Neural cell (in vitro differentiated cells): ENCODE results near the gene HPX. TPM values are rescaled to one million over a fixed set of nuclear protein-coding genes. Genes with fewer than 3 reads are reported as not detected.

Experiments used
- H2AFZ ChIP-seq: fragments of 200-600, 300-800 bp; sonication (generic), shearing (Covaris generic); 2 replicates; pipeline ENCODE4 v1.6.0; 2014; ENCODE audit warnings: low read depth, mild to moderate bottlenecking, antibody characterized with exemption, low read length, moderate library complexity
- H3F3A ChIP-seq: fragments of 200-600 bp; shearing (Covaris generic); 2 replicates; pipeline ENCODE4 v1.6.1; 2016; ENCODE audit warnings: mild to moderate bottlenecking, moderate library complexity, mixed read lengths, antibody characterized with exemption, low read length; ENCODE audit not compliant: insufficient read depth, poor library complexity, severe bottlenecking
- H3K27ac ChIP-seq: fragments of 200-600, 300-800 bp; sonication (generic), shearing (Covaris generic); 2 replicates; pipeline ENCODE4 v1.5.1; 2014; ENCODE audit warnings: mild to moderate bottlenecking, low read length, moderate library complexity
- H3K27me3 ChIP-seq: fragments of 300-800, 200-600 bp; sonication (generic), shearing (Covaris generic); 2 replicates; pipeline ENCODE4 v1.6.0; 2014; ENCODE audit warnings: mild to moderate bottlenecking, low read depth, low read length, moderate library complexity; ENCODE audit not compliant: insufficient read depth
- H3K36me3 ChIP-seq: fragments of 300-800, 200-600 bp; sonication (generic), shearing (Covaris generic); 2 replicates; pipeline ENCODE4 v1.5.1; 2014; ENCODE audit warnings: mild to moderate bottlenecking, antibody characterized with exemption, low read length, moderate library complexity; ENCODE audit not compliant: insufficient read depth
- H3K4me2 ChIP-seq: fragments of 300-800, 200-600 bp; sonication (generic), shearing (Covaris generic); 2 replicates; pipeline ENCODE4 v1.6.0; 2014; ENCODE audit warnings: mild to moderate bottlenecking, low read length
- H3K4me3 ChIP-seq: fragments of 300-800, 200-600 bp; sonication (generic), shearing (Covaris generic); 2 replicates; pipeline ENCODE4 v1.5.1; 2014; ENCODE audit warnings: mild to moderate bottlenecking, low read length, moderate library complexity
- H3K79me2 ChIP-seq: fragments of 200-600 bp; shearing (Covaris generic); replicated peaks from 2 replicates; pipeline ENCODE4 v1.6.0; 2014; ENCODE audit warnings: mild to moderate bottlenecking, low read length, moderate library complexity; ENCODE audit not compliant: insufficient read depth
- H3K9ac ChIP-seq: fragments of 300-800, 200-600 bp; sonication (generic), shearing (Covaris generic); 2 replicates; pipeline ENCODE4 v1.6.1; 2016; ENCODE audit warnings: mild to moderate bottlenecking, low read length, mixed read lengths
- H3K9me2 ChIP-seq: fragments of 200-600 bp; shearing (Covaris generic); 2 replicates; pipeline ENCODE4 v1.6.1; 2016; ENCODE audit warnings: mild to moderate bottlenecking, low read length, mixed read lengths; ENCODE audit not compliant: insufficient read depth
- H3K9me3 ChIP-seq: fragments of 200-600, 300-800 bp; sonication (generic), shearing (Covaris generic); 2 replicates; pipeline ENCODE4 v1.6.1; 2016; ENCODE audit warnings: mild to moderate bottlenecking, mixed run types, low read length, moderate library complexity, mixed read lengths
- H4K20me1 ChIP-seq: fragments of 200-600 bp; shearing (Covaris generic); 2 replicates; pipeline ENCODE4 v1.6.1; 2016; ENCODE audit warnings: mild to moderate bottlenecking, mixed run types; ENCODE audit not compliant: insufficient read depth
- EP300 ChIP-seq: fragments of 450-650 bp; conservative IDR thresholded peaks from 2 replicates; pipeline ENCODE4 v1.6.1; 2014; ENCODE audit warnings: antibody characterized with exemption, mild to moderate bottlenecking, moderate library complexity; ENCODE audit not compliant: poor library complexity, severe bottlenecking
- EZH2 ChIP-seq: fragments of 200-600, 300-800 bp; shearing (Covaris generic), sonication (generic); IDR thresholded peaks from 2 replicates; pipeline ENCODE4 v1.6.1; 2014; ENCODE audit warnings: antibody characterized with exemption, low read length, borderline replicate concordance, mild to moderate bottlenecking; ENCODE audit not compliant: insufficient read depth, poor library complexity, severe bottlenecking
- MXI1 ChIP-seq: fragments of 450-650 bp; conservative IDR thresholded peaks from 2 replicates; pipeline ENCODE4 v1.6.1; 2014; ENCODE audit warnings: antibody characterized with exemption, mild to moderate bottlenecking; ENCODE audit not compliant: poor library complexity, severe bottlenecking
- POLR2AphosphoS5 ChIP-seq: IDR thresholded peaks from 2 replicates; pipeline ENCODE4 v1.6.1; 2012
- RAD21 ChIP-seq: fragments of 450-650 bp; conservative IDR thresholded peaks from 2 replicates; pipeline ENCODE4 v1.6.1; 2014; ENCODE audit warnings: antibody characterized with exemption, mild to moderate bottlenecking, moderate library complexity
- SMC3 ChIP-seq: fragments of 450-650 bp; conservative IDR thresholded peaks from 2 replicates; pipeline ENCODE4 v1.6.1; 2014; ENCODE audit warnings: antibody characterized with exemption, mild to moderate bottlenecking, moderate library complexity; ENCODE audit not compliant: poor library complexity
- TAF1 ChIP-seq: IDR thresholded peaks from 2 replicates; pipeline ENCODE4 v1.6.1; 2012; ENCODE audit warnings: low read depth
- polyA plus RNA-seq: library from polyadenylated mRNA; depleted of rRNA; stranded (reverse); fragments of >200 nt; gene quantifications from 2 replicates; pipeline ENCODE4 v1.2.3, GENCODE V29; 2014
- TF ChIP-seq, protein P1 (sequence below): IDR thresholded peaks from 2 replicates; pipeline ENCODE4 v1.6.1; 2012; ENCODE audit warnings: borderline replicate concordance
- TF ChIP-seq, protein P2 (sequence below): fragments of 450-650 bp; IDR thresholded peaks from 2 replicates; pipeline ENCODE4 v1.5.1; 2014; ENCODE audit warnings: antibody characterized with exemption, mild to moderate bottlenecking, moderate library complexity; ENCODE audit not compliant: poor library complexity, severe bottlenecking

The HPX gene
- polyA plus RNA-seq, 1 donor from 2014 or later = 11.1 TPM

DNA sequence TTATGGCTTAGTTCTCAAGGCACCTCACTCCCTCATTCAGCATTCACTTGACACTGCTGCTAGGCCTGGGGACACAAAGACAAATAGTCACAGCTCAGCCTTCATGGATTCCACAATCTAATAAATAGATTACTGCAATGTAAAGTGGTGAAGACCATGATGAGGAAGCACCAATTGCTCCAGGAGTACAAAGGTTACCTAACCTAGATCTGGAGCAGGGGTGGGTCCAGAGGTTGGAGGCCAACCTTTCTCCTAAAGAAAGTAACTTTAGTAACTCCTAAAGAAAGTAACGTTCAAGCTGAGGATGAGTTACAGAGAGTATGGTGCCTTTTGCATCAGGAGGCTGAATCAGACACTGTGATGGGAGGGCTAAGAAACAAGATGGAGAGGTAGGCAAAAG is 28.8 kb upstream of the HPX start:
- no peak overlapping the region for H3K27ac ChIP-seq
- H3K9me3 ChIP-seq = no peaks in the 10 kb centered on the region
- no peaks in the 10 kb centered on the region for H4K20me1 ChIP-seq
- no peaks in the 10 kb centered on the region for H3K36me3 ChIP-seq
- TF ChIP-seq POLR2AphosphoS5 (no peak), MXI1 (no peak), SMC3 (no peak), TAF1 (no peak), EZH2 (no peak), RAD21 (no peak), EP300 (no peak)
- TF ChIP-seq, protein P1, sequence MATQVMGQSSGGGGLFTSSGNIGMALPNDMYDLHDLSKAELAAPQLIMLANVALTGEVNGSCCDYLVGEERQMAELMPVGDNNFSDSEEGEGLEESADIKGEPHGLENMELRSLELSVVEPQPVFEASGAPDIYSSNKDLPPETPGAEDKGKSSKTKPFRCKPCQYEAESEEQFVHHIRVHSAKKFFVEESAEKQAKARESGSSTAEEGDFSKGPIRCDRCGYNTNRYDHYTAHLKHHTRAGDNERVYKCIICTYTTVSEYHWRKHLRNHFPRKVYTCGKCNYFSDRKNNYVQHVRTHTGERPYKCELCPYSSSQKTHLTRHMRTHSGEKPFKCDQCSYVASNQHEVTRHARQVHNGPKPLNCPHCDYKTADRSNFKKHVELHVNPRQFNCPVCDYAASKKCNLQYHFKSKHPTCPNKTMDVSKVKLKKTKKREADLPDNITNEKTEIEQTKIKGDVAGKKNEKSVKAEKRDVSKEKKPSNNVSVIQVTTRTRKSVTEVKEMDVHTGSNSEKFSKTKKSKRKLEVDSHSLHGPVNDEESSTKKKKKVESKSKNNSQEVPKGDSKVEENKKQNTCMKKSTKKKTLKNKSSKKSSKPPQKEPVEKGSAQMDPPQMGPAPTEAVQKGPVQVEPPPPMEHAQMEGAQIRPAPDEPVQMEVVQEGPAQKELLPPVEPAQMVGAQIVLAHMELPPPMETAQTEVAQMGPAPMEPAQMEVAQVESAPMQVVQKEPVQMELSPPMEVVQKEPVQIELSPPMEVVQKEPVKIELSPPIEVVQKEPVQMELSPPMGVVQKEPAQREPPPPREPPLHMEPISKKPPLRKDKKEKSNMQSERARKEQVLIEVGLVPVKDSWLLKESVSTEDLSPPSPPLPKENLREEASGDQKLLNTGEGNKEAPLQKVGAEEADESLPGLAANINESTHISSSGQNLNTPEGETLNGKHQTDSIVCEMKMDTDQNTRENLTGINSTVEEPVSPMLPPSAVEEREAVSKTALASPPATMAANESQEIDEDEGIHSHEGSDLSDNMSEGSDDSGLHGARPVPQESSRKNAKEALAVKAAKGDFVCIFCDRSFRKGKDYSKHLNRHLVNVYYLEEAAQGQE = no peak
- TF ChIP-seq, protein P2, sequence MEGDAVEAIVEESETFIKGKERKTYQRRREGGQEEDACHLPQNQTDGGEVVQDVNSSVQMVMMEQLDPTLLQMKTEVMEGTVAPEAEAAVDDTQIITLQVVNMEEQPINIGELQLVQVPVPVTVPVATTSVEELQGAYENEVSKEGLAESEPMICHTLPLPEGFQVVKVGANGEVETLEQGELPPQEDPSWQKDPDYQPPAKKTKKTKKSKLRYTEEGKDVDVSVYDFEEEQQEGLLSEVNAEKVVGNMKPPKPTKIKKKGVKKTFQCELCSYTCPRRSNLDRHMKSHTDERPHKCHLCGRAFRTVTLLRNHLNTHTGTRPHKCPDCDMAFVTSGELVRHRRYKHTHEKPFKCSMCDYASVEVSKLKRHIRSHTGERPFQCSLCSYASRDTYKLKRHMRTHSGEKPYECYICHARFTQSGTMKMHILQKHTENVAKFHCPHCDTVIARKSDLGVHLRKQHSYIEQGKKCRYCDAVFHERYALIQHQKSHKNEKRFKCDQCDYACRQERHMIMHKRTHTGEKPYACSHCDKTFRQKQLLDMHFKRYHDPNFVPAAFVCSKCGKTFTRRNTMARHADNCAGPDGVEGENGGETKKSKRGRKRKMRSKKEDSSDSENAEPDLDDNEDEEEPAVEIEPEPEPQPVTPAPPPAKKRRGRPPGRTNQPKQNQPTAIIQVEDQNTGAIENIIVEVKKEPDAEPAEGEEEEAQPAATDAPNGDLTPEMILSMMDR = no peak
- H3F3A ChIP-seq = no peaks in the 10 kb centered on the region
- H3K9ac ChIP-seq = no peak overlapping the region
- no peaks in the 10 kb centered on the region for H3K27me3 ChIP-seq
- no peak overlapping the region for H2AFZ ChIP-seq
- no peaks in the 10 kb centered on the region for H3K9me2 ChIP-seq
- H3K4me3 ChIP-seq = no peak overlapping the region
- H3K79me2 ChIP-seq = peaks cover 8% of the 10 kb centered on the region
- H3K4me2 ChIP-seq = no peak overlapping the region

DNA sequence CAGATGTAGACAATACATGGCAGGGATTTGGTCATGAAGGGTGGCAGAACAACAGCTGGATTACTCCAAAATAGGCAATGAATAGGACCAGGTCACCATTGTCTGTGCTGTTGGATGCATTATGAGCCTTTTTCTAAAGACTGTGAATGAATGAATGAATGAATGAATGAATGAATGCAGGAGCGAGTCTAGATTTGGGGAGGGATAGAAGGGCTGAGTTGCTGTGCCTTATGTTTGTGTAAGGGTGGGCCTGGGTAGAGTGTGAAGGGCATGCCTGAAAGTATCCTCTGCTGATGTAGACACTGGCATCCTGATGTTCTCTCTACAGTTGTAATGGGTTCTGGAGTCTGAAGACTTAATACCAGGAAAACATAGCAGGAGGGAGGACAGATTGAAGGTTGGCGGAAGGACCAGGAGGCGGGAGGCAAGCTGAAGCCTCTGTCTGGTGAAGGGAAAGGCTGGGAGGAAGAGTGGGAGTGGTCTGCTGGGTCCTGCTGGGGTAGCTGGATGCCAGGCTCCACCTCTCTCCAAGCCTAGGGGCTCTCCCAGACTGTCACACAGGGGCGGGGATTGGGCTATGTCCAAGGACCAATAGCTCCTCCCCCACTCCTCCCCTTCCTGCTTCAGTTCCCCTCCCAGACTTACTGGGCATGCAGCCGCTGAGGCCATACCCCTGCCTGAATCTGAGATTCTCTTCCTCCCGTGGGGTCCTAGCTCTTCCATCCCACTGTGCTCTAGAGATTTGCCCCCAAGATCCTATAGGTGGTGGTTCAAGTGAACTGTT is 28.1 kb upstream of the HPX start:
- no peak for TF ChIP-seq TAF1
- TF ChIP-seq, protein P1 = no peak
- no peak overlapping the region for H3K27ac ChIP-seq
- H3K4me2 ChIP-seq = no peak overlapping the region
- H3K79me2 ChIP-seq = peaks cover 8% of the 10 kb centered on the region
- no peak overlapping the region for H2AFZ ChIP-seq
- H4K20me1 ChIP-seq = no peaks in the 10 kb centered on the region
- no peaks in the 10 kb centered on the region for H3K27me3 ChIP-seq
- H3K9me2 ChIP-seq = no peaks in the 10 kb centered on the region
- H3K9ac ChIP-seq = no peak overlapping the region
- H3K36me3 ChIP-seq = no peaks in the 10 kb centered on the region
- no peak overlapping the region for H3K4me3 ChIP-seq
- H3F3A ChIP-seq = no peaks in the 10 kb centered on the region
- no peaks in the 10 kb centered on the region for H3K9me3 ChIP-seq
